Activated CD4-positive, alpha-beta T cell treated with anti-CD3 and anti-CD28 coated beads for 36 hours (primary cell): ENCODE measurements around the gene LAMB4. TPM values are rescaled to one million over a fixed set of nuclear protein-coding genes. Genes with fewer than 3 reads are reported as not detected.

ENCODE experiments used
- ATAC-seq: fragments of 200-7000 bp; cut with Tn5 transposase; one replicate; pipeline ENCODE4 v1.10.0; 2021; ENCODE audit warnings: mild to moderate bottlenecking, moderate library complexity
- CTCF ChIA-PET: fragments of 350-600 bp; sonication (Branson Sonifier 250); formaldehyde crosslinking; loops from one replicate; lab custom pipeline; 2021; ENCODE audit warnings: antibody characterized with exemption; lab: Charles Lee
- POLR2A ChIA-PET: fragments of 350-600 bp; sonication (Branson Sonifier 250); formaldehyde crosslinking; loops from one replicate; lab custom pipeline; 2021; ENCODE audit warnings: antibody characterized with exemption, inconsistent platforms; lab: Charles Lee
- DNase-seq: peaks from one replicate; pipeline ENCODE4 v3.0.0-alpha.2; 2020
- H3K27ac Mint-ChIP-seq: one replicate; pipeline ENCODE4 v1.8.0; 2021; ENCODE audit warnings: mixed read lengths
- H3K27me3 Mint-ChIP-seq: one replicate; pipeline ENCODE4 v1.8.0; 2021; ENCODE audit warnings: mixed read lengths
- H3K36me3 Mint-ChIP-seq: one replicate; pipeline ENCODE4 v1.8.0; 2021; ENCODE audit warnings: low read depth, mixed read lengths
- H3K4me1 Mint-ChIP-seq: one replicate; pipeline ENCODE4 v1.8.0; 2021; ENCODE audit warnings: mixed read lengths
- H3K4me3 Mint-ChIP-seq: one replicate; pipeline ENCODE4 v1.8.0; 2021; ENCODE audit warnings: mild to moderate bottlenecking, moderate library complexity, mixed read lengths
- H3K9me3 Mint-ChIP-seq: one replicate; pipeline ENCODE4 v1.8.0; 2021; ENCODE audit warnings: low read depth, mixed read lengths
- intact Hi-C, 2 experiments: fragments of 100-400 bp; cut with DNase I in 1 of 2; cut with micrococcal nuclease in 1 of 2; formaldehyde crosslinking; loops; one replicate each; pipeline versions ENCODE4 v1.14.2 to v1.15.1; 2022 to 2024; cut with DNase I, micrococcal nuclease
- total RNA-seq, 2 experiments: library from RNA; stranded (reverse); gene quantifications; one replicate each; pipeline ENCODE4 v1.2.3, GENCODE V29; 2021

The LAMB4 gene
- total RNA-seq, 2 experiments from 2014 or later, result not detected

- Mint-ChIP-seq H3K4me1 (peaks cover 14% of the 10 kb centered on the region), H3K27ac (no peak overlapping the region), H3K36me3 (no peaks in the 10 kb centered on the region), H3K9me3 (no peaks in the 10 kb centered on the region), H3K27me3 (peaks cover 54% of the 10 kb centered on the region), H3K4me3 (peak overlapping the region; percentile 67)
- ChIA-PET POLR2A (no interaction called here), CTCF (interaction anchor here (0.7 kb wide), 1 partner anchor 14 kb away, joined by 5 read pairs; no protein-coding TSS in a partner anchor)
- peak; percentile 16 for DNase-seq
- peak; percentile 16 for ATAC-seq
- intact Hi-C loops, result loop anchor here in 1 of 2 experiments (10.0 kb wide), 1 partner anchor 143 kb away; no protein-coding TSS in a partner anchor
Observed at GRCh38 chr7:108001764-108002725, 128.1 kb downstream of the LAMB4 start.

DNA sequence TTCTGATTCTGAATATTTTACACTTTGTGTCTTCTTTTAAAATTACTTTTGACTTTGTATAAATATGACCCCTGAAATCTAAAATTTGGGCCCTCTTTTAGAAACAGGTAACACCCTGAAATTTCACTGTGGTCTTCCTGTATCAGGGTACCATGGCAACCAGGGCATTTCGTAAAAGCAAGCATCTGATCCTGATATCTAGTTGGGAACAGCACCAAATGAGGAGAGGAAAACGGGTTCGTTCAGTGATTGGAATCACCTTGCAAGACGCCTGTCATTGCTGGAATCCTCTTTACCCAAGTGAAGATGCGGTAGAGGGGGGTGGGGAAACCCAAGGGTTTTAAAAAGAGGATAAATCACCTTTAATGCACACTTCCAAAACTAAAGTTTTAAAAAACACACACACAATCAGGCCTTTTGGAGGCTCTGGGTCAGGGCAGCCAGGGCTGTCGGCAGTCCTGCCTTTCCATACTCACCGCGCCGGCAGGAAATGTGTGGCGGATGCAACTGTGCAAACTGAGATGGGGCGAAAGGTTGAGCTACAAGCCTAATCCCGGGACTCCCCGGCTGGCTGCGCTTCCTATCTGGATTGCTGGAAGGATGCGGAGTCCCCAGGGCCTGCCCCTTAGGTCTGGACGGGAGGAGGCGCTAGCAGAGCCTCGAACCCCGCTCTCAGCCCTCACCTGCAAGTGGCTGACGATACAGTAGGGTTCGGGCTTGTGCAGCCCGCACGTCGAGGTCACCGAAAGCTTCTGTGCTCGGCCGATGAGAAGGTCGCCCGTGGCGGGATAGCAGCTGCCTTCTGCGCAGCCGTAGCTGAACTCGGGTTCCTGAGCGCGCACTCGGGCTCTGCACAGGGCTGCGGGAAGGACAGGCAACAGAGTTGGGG lies 129.0 kb downstream of the LAMB4 start:
- CTCF ChIA-PET, result no interaction called here
- peaks cover 49% of the 10 kb centered on the region for H3K27me3 Mint-ChIP-seq
- peak overlapping the region; percentile 67 for H3K4me3 Mint-ChIP-seq
- H3K4me1 Mint-ChIP-seq, result peaks cover 14% of the 10 kb centered on the region
- no peak overlapping the region for H3K27ac Mint-ChIP-seq
- POLR2A ChIA-PET, result no interaction called here
- no peaks in the 10 kb centered on the region for H3K9me3 Mint-ChIP-seq
- peak; percentile 20 for DNase-seq
- intact Hi-C loops, result loop anchor here in 1 of 2 experiments (10.0 kb wide), 1 partner anchor 144 kb away; no protein-coding TSS in a partner anchor
- peak; percentile 33 for ATAC-seq
- no peaks in the 10 kb centered on the region for H3K36me3 Mint-ChIP-seq

GRCh38 chr7:107999779-108000560 lies 130.2 kb downstream of the LAMB4 start:
- Mint-ChIP-seq H3K9me3 (no peaks in the 10 kb centered on the region), H3K36me3 (no peaks in the 10 kb centered on the region), H3K27me3 (peaks cover 42% of the 10 kb centered on the region), H3K4me1 (peaks cover 14% of the 10 kb centered on the region), H3K27ac (no peak overlapping the region), H3K4me3 (no peak overlapping the region)
- ChIA-PET CTCF (interaction anchor here (1.5 kb wide), 1 partner anchor 123 kb away, joined by 3 read pairs; no protein-coding TSS in a partner anchor), POLR2A (no interaction called here)
- intact Hi-C loops, result loop anchor here in 1 of 2 experiments (10.0 kb wide), 1 partner anchor 145 kb away; no protein-coding TSS in a partner anchor
- no peak for ATAC-seq
- DNase-seq, result no peak

- ATAC-seq, result no peak
- intact Hi-C loops, result no loop called here
- no peaks in the 10 kb centered on the region for H3K9me3 Mint-ChIP-seq
- no peak overlapping the region for H3K4me3 Mint-ChIP-seq
- H3K36me3 Mint-ChIP-seq, result no peaks in the 10 kb centered on the region
- H3K4me1 Mint-ChIP-seq, result peaks cover 11% of the 10 kb centered on the region
- H3K27me3 Mint-ChIP-seq, result peaks cover 34% of the 10 kb centered on the region
- DNase-seq, result no peak
- CTCF ChIA-PET, result interaction anchor here (1.5 kb wide), 1 partner anchor 122 kb away, joined by 3 read pairs; no protein-coding TSS in a partner anchor
- POLR2A ChIA-PET, result no interaction called here
- H3K27ac Mint-ChIP-seq, result no peak overlapping the region
Observed at GRCh38 chr7:107998660-107999480, 131.3 kb downstream of the LAMB4 start.

DNA sequence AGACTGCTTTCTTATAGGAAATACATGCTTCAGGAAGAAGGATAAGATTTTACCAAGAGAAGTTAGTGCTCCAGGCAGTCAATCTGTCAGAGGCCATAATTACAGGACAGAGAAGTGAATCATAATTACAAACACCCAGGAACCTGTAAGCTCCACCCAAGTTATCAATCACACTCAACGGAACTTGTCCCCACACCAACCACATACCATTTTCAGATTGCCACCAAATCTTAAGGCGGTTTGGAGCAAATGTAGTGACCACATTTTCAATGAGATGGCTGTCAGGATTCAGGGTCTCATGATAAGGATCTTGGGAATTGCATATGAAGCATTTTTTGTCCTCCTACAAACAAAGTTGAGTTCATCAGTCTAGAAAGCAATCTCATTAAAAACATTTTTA lies 132.0 kb downstream of the LAMB4 start:
- ChIA-PET POLR2A (no interaction called here), CTCF (interaction anchor here (1.5 kb wide), 1 partner anchor 122 kb away, joined by 3 read pairs; no protein-coding TSS in a partner anchor)
- no peaks in the 10 kb centered on the region for H3K9me3 Mint-ChIP-seq
- peaks cover 29% of the 10 kb centered on the region for H3K27me3 Mint-ChIP-seq
- intact Hi-C loops, result no loop called here
- ATAC-seq (no peak), DNase-seq (no peak)
- no peaks in the 10 kb centered on the region for H3K36me3 Mint-ChIP-seq
- no peak overlapping the region for H3K4me3 Mint-ChIP-seq
- no peak overlapping the region for H3K27ac Mint-ChIP-seq
- H3K4me1 Mint-ChIP-seq, result peaks cover 10% of the 10 kb centered on the region

GRCh38 chr7:107996072-107996882 lies 133.9 kb downstream of the LAMB4 start:
- no peaks in the 10 kb centered on the region for H3K36me3 Mint-ChIP-seq
- CTCF ChIA-PET, result no interaction called here
- intact Hi-C loops, result no loop called here
- no peaks in the 10 kb centered on the region for H3K9me3 Mint-ChIP-seq
- peaks cover 22% of the 10 kb centered on the region for H3K27me3 Mint-ChIP-seq
- H3K4me3 Mint-ChIP-seq, result no peak overlapping the region
- DNase-seq, result no peak
- POLR2A ChIA-PET, result no interaction called here
- peaks cover 2% of the 10 kb centered on the region for H3K4me1 Mint-ChIP-seq
- ATAC-seq, result no peak
- no peak overlapping the region for H3K27ac Mint-ChIP-seq

- Mint-ChIP-seq H3K27ac (no peak overlapping the region), H3K36me3 (no peaks in the 10 kb centered on the region), H3K27me3 (peaks cover 20% of the 10 kb centered on the region), H3K4me3 (no peak overlapping the region), H3K9me3 (no peaks in the 10 kb centered on the region), H3K4me1 (no peaks in the 10 kb centered on the region)
- intact Hi-C loops, result no loop called here
- POLR2A ChIA-PET, result no interaction called here
- CTCF ChIA-PET, result no interaction called here
- DNase-seq, result no peak
- no peak for ATAC-seq
Observed at GRCh38 chr7:107995184-107996071, 134.7 kb downstream of the LAMB4 start.

DNA sequence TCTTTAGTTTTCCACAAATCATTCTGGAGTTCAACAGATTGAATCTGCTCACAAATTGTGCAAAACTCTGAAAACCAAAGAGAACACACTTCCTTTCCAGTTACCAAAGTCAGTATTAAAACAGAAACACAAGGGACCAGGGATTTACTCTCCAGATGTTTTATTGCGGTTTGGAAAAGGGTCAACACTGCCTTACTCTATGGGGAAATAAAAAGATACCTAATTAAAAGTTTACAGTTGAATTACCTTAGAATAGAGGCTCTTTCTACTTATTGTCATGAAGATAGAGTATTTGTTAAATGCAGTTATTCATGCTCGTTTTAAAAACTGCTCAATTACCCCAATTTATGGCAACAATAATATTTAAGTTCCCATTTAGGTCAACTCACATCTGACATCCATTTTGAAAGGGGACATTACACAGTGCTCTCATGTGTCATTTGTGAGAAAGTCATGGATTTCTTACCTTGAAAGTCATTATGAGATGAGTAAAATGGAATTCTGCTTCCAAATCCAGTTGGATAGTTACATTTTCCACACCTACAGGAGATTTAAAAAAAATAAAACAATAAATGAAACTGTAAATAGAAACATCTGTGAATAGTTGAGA lies 135.6 kb downstream of the LAMB4 start:
- CTCF ChIA-PET, result interaction anchor here (1.1 kb wide), 1 partner anchor 11 kb away, joined by 3 read pairs; no protein-coding TSS in a partner anchor
- no peak for ATAC-seq
- intact Hi-C loops, result no loop called here
- Mint-ChIP-seq H3K4me1 (no peaks in the 10 kb centered on the region), H3K27me3 (peaks cover 22% of the 10 kb centered on the region), H3K4me3 (no peak overlapping the region), H3K27ac (no peak overlapping the region), H3K36me3 (no peaks in the 10 kb centered on the region), H3K9me3 (no peaks in the 10 kb centered on the region)
- POLR2A ChIA-PET, result interaction anchor here (0.6 kb wide), 1 partner anchor 10 kb away, joined by 4 read pairs; no protein-coding TSS in a partner anchor
- no peak for DNase-seq
